HepG2 (cell line): ENCODE measurements around the gene NARF.

Experiments used
- EZH2 ChIP-seq: conservative IDR thresholded peaks from 2 replicates; pipeline ENCODE4 v1.6.1; 2012; ENCODE audit warnings: mild to moderate bottlenecking, low read depth, low read length, moderate library complexity
- HDAC6 ChIP-seq: fragments of 200-600 bp; sonication (generic); IDR thresholded peaks from 2 replicates; pipeline ENCODE4 v1.7.0; 2017; ENCODE audit warnings: mild to moderate bottlenecking, antibody characterized with exemption, low read length, low read depth
- JUND ChIP-seq: sonication (generic); formaldehyde crosslinking; IDR thresholded peaks from 2 replicates; pipeline ENCODE4 v1.8.0; 2022; ENCODE audit warnings: mild to moderate bottlenecking, missing genetic modification reagents
- MAFK ChIP-seq, 2 experiments: IDR thresholded peaks in 1 of 2; conservative IDR thresholded peaks in 1 of 2; 2 replicates each; pipeline ENCODE4 v1.6.1; 2011; ENCODE audit warnings: improper control_type of control experiment in 2 of 2, low read length in 2 of 2
- MED13 ChIP-seq: sonication (generic); formaldehyde crosslinking; IDR thresholded peaks from 2 replicates; pipeline ENCODE4 v1.5.0; 2020; ENCODE audit warnings: missing genetic modification reagents
- MXD4 ChIP-seq: IDR thresholded peaks from 2 replicates; pipeline ENCODE4 v1.6.1; 2016; ENCODE audit warnings: mild to moderate bottlenecking, missing biosample characterization, missing genetic modification reagents
- MYPOP ChIP-seq: sonication (generic); formaldehyde crosslinking; IDR thresholded peaks from 2 replicates; pipeline ENCODE4 v1.8.1; 2023; ENCODE audit warnings: mild to moderate bottlenecking, moderate library complexity, missing genetic modification reagents
- SALL2 ChIP-seq: sonication (generic); formaldehyde crosslinking; IDR thresholded peaks from 2 replicates; pipeline ENCODE4 v1.8.1; 2023; ENCODE audit warnings: mild to moderate bottlenecking, missing genetic modification reagents, inconsistent platforms
- ZNF280B ChIP-seq: sonication (generic); formaldehyde crosslinking; IDR thresholded peaks from 2 replicates; pipeline ENCODE4 v1.5.0; 2020; ENCODE audit warnings: missing genetic modification reagents, mild to moderate bottlenecking, borderline replicate concordance
- TF ChIP-seq, protein P1 (sequence below): sonication (generic); formaldehyde crosslinking; IDR thresholded peaks from 2 replicates; pipeline ENCODE4 v1.4.0; 2020; ENCODE audit warnings: missing genetic modification reagents, borderline replicate concordance
- TF ChIP-seq, protein P2 (sequence below): sonication (generic); formaldehyde crosslinking; IDR thresholded peaks from 2 replicates; pipeline ENCODE4 v1.5.0; 2020; ENCODE audit warnings: mild to moderate bottlenecking, missing genetic modification reagents, moderate library complexity

GRCh38 chr17:82424863-82425159 lies 33.7 kb upstream of the NARF start:
- TF ChIP-seq SALL2 (no peak), MXD4 (no peak), HDAC6 (no peak), MED13 (no peak), EZH2 (no peak), ZNF280B (CRISPR knock-in tag) (no peak), MYPOP (CRISPR knock-in tag) (no peak), MAFK (conservative IDR thresholded peaks at IDR 0.05 in 1 of 2, IDR thresholded peaks at IDR 0.05 in 1 of 2; ENCODE audit: low read length in 2 of 2) (no peak), JUND (CRISPR knock-in tag) (no peak)
- TF ChIP-seq, protein P1, sequence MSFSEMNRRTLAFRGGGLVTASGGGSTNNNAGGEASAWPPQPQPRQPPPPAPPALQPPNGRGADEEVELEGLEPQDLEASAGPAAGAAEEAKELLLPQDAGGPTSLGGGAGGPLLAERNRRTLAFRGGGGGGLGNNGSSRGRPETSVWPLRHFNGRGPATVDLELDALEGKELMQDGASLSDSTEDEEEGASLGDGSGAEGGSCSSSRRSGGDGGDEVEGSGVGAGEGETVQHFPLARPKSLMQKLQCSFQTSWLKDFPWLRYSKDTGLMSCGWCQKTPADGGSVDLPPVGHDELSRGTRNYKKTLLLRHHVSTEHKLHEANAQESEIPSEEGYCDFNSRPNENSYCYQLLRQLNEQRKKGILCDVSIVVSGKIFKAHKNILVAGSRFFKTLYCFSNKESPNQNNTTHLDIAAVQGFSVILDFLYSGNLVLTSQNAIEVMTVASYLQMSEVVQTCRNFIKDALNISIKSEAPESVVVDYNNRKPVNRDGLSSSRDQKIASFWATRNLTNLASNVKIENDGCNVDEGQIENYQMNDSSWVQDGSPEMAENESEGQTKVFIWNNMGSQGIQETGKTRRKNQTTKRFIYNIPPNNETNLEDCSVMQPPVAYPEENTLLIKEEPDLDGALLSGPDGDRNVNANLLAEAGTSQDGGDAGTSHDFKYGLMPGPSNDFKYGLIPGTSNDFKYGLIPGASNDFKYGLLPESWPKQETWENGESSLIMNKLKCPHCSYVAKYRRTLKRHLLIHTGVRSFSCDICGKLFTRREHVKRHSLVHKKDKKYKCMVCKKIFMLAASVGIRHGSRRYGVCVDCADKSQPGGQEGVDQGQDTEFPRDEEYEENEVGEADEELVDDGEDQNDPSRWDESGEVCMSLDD = no peak
- TF ChIP-seq, protein P2, sequence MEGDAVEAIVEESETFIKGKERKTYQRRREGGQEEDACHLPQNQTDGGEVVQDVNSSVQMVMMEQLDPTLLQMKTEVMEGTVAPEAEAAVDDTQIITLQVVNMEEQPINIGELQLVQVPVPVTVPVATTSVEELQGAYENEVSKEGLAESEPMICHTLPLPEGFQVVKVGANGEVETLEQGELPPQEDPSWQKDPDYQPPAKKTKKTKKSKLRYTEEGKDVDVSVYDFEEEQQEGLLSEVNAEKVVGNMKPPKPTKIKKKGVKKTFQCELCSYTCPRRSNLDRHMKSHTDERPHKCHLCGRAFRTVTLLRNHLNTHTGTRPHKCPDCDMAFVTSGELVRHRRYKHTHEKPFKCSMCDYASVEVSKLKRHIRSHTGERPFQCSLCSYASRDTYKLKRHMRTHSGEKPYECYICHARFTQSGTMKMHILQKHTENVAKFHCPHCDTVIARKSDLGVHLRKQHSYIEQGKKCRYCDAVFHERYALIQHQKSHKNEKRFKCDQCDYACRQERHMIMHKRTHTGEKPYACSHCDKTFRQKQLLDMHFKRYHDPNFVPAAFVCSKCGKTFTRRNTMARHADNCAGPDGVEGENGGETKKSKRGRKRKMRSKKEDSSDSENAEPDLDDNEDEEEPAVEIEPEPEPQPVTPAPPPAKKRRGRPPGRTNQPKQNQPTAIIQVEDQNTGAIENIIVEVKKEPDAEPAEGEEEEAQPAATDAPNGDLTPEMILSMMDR (CRISPR knock-in tag) = no peak
